Measurements from ENCODE around the gene CAMK2D.

DNA sequence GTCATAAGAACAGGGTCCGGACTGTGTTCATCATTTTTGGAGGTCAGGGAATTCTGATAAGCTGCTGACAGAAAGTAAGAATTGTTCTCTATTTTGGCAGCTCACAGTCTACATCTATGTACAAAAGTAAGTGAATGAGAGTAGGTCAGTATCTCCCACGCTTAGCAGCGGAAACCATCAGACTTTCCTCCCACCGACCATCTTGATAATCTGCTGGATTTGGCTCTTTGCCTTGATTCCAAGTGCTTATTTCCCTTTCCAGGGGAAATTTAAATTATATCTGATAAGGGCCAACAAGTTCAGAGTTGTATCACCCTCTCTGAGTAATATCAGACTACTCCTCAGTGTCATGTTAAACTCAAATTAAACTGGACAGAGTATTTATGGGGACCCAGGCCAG, 118.0 kb downstream of the CAMK2D start:
- no peak for TF ChIP-seq EZH2phosphoT487 (IDR thresholded peaks at IDR 0.05; ENCODE audit: borderline replicate concordance, low read length)
- TF ChIP-seq, protein P1, sequence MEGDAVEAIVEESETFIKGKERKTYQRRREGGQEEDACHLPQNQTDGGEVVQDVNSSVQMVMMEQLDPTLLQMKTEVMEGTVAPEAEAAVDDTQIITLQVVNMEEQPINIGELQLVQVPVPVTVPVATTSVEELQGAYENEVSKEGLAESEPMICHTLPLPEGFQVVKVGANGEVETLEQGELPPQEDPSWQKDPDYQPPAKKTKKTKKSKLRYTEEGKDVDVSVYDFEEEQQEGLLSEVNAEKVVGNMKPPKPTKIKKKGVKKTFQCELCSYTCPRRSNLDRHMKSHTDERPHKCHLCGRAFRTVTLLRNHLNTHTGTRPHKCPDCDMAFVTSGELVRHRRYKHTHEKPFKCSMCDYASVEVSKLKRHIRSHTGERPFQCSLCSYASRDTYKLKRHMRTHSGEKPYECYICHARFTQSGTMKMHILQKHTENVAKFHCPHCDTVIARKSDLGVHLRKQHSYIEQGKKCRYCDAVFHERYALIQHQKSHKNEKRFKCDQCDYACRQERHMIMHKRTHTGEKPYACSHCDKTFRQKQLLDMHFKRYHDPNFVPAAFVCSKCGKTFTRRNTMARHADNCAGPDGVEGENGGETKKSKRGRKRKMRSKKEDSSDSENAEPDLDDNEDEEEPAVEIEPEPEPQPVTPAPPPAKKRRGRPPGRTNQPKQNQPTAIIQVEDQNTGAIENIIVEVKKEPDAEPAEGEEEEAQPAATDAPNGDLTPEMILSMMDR (conservative IDR thresholded peaks at IDR 0.05; ENCODE audit: low read depth, low read length) = no peak
